AG04450 (cell line): ENCODE measurements around the gene PRRG1. TPM values are rescaled to one million over a fixed set of nuclear protein-coding genes. Genes with fewer than 3 reads are reported as not detected.
"Not testable (repeated sequence)": the region's sequence is repeated elsewhere in the genome, so short reads cannot be mapped to it uniquely, and the experiment has no call there.

Experiments
- CTCF ChIA-PET: fragments of 300-600, 350-600 bp; formaldehyde crosslinking; extraction: SDS; loops from one replicate; lab custom pipeline; 2022; ENCODE audit warnings: antibody characterized with exemption, inconsistent platforms; lab: Charles Lee
- POLR2A ChIA-PET: fragments of 350-600 bp; formaldehyde crosslinking; extraction: SDS; loops from one replicate; lab custom pipeline; 2021; ENCODE audit warnings: antibody characterized with exemption, inconsistent platforms; lab: Yijun Ruan, JAX
- DNase-seq: peaks from one replicate; pipeline ENCODE4 v3.0.0-alpha.2; 2011; ENCODE audit warnings: low read depth, low spot score
- H3K27ac ChIP-seq: one replicate; pipeline ENCODE4 v1.5.1; 2012; ENCODE audit warnings: low read depth, low read length, control low read depth
- H3K27me3 ChIP-seq: one replicate; pipeline ENCODE4 v1.6.0; 2012; ENCODE audit warnings: low read length; ENCODE audit not compliant: control insufficient read depth, insufficient read depth
- H3K4me3 ChIP-seq: 2 replicates; pipeline ENCODE4 v1.5.1; 2011; ENCODE audit warnings: mild to moderate bottlenecking, low read depth, low read length, control low read depth
- H3K9me3 ChIP-seq: 2 replicates; pipeline ENCODE4 v1.5.1; 2012; ENCODE audit warnings: low read length; ENCODE audit not compliant: control insufficient read depth, insufficient read depth
- polyA plus RNA-seq: library from polyadenylated mRNA; depleted of rRNA; stranded (reverse); fragments of >200 nt; gene quantifications from 2 replicates; pipeline ENCODE4 v1.2.3, GENCODE V29; 2011
- TF ChIP-seq, protein P1 (sequence below): IDR thresholded peaks from 2 replicates; pipeline ENCODE4 v1.5.1; 2011; ENCODE audit warnings: low read depth, low read length, control low read depth, inconsistent platforms

The PRRG1 gene
- polyA plus RNA-seq, 1 experiment: 39.3 TPM

DNA sequence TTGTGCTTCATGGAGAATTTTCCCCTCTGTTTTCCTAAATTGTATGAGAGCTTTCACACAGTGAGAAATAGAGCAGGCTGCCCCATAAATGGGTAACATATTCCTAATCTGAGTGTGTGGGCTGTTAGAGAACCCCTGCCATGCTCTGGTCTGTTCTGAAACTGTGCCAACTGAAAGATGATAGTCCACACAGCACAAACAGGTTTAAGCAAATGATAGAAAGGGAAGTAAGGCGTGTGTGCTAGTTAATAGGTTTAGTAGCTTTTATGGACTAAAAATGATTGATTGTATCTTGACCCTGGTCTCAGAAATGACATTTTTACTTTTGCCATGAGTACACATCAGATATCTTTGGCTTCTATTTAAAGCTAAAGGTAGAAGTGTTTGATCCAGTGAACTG is 106.2 kb downstream of the PRRG1 start:
- POLR2A ChIA-PET: no interaction called here
- no peak overlapping the region for H3K4me3 ChIP-seq

DNA sequence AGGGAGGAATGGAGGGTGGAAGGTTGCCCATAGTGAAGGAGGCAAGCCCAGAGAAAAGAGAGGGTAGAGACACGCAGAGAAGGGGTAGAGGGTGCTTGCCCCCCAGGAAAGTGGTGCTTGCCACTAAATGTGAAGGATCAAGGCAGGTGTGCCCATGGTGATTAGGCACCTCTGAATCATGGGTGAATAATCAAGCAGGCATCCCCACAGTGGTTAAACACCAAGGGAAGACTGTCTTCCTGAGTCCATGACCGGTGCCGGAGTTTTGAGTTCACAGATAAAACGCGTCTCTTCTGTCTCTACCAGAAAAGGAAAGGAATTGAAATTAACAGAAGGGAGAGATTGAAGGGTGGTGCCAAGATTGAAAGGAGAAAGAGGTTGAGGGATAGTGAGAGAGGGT is 111.1 kb downstream of the PRRG1 start:
- H3K27me3 ChIP-seq, DNase-seq, POLR2A ChIA-PET: not testable (repeated sequence)

More for the DNA sequence above, 106.2 kb downstream of the PRRG1 start:
- Histone ChIP-seq H3K9me3 (no peaks in the 10 kb centered on the region), H3K27me3 (no peaks in the 10 kb centered on the region), H3K27ac (no peak overlapping the region)
- CTCF ChIA-PET: interaction anchor here (0.6 kb wide), 1 partner anchor 290 kb away, joined by 4 read pairs; no protein-coding TSS in a partner anchor
- TF ChIP-seq, protein P1, sequence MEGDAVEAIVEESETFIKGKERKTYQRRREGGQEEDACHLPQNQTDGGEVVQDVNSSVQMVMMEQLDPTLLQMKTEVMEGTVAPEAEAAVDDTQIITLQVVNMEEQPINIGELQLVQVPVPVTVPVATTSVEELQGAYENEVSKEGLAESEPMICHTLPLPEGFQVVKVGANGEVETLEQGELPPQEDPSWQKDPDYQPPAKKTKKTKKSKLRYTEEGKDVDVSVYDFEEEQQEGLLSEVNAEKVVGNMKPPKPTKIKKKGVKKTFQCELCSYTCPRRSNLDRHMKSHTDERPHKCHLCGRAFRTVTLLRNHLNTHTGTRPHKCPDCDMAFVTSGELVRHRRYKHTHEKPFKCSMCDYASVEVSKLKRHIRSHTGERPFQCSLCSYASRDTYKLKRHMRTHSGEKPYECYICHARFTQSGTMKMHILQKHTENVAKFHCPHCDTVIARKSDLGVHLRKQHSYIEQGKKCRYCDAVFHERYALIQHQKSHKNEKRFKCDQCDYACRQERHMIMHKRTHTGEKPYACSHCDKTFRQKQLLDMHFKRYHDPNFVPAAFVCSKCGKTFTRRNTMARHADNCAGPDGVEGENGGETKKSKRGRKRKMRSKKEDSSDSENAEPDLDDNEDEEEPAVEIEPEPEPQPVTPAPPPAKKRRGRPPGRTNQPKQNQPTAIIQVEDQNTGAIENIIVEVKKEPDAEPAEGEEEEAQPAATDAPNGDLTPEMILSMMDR: no peak
- no peak for DNase-seq

DNA sequence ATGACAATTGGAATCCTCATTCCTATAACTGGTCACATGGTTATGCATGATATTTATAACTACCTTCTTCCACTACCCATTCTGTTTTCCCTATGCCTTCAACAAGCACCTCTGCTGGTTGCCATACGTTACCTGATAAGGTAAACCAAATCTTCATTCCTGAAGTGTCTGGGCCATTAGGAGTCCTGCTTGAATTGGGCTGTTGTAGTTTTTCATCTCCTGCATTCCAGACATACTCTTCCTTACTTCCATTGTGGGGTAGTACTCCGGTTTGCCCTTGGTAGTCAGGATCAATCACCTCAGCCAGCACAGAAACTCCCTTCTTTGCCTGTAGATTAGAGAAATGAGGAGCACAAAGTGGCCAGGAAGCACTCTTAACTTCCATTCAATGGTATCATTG is 113.2 kb downstream of the PRRG1 start:
- no peak overlapping the region for H3K27ac ChIP-seq
- TF ChIP-seq, protein P1: no peak
- H3K27me3 ChIP-seq: no peaks in the 10 kb centered on the region
- H3K4me3 ChIP-seq: no peak overlapping the region
- ChIA-PET POLR2A (no interaction called here), CTCF (no interaction called here)
- no peak for DNase-seq
- no peaks in the 10 kb centered on the region for H3K9me3 ChIP-seq

More for the DNA sequence above, 111.1 kb downstream of the PRRG1 start:
- H3K27ac ChIP-seq, H3K4me3 ChIP-seq, H3K9me3 ChIP-seq, CTCF ChIA-PET: not testable (repeated sequence)

DNA sequence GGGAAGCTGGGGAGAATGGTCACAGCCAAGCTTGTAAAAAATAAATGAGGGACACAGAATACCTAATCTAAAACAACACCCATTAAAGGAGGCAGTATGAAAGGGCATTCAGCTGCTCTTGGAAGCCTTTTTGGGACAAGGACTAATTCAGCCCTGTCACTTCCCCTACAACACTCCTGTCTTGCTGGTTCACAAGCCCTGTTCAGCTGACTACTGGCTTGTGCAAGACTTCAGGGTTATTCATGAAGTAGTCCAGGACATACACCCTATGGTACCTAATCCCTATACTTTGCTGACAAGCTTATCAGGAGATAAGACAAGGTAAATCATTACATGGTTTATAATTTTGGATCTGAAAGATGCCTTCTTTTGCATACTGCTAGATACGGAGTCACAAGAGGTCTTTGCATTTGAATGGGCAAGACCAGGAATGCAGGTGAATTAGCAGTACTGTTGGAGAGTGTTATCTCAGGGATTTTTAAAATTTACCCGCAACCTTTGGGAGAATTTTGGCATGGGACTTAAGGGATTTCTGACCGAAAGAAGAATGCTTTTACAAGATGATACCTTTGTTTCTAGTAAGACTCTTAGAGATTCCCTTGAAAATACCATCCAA is 119.1 kb downstream of the PRRG1 start:
- H3K27me3 ChIP-seq: no peaks in the 10 kb centered on the region
- no peak overlapping the region for H3K4me3 ChIP-seq
- H3K9me3 ChIP-seq: no peaks in the 10 kb centered on the region
- TF ChIP-seq, protein P1: no peak
- no peak for DNase-seq
- no peak overlapping the region for H3K27ac ChIP-seq
- POLR2A ChIA-PET: no interaction called here
- CTCF ChIA-PET: no interaction called here

DNA sequence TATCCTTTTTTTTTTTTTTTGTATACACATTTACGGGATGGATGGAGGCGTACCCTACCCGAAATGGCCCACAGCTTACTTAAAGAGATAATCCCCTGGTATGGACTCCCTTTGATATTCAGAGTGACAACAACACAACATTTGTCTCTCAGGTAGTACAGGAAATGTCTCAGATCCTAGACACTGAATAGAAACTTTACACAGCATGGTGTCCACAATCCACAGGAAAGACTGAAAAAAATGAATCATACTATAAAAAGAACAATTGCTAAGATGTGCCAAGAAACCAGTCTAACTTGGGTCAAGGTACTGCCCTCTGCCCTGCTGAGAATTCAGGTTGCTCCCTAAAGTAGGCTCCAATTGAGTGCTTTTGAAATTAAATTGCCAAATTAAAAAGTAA is 121.5 kb downstream of the PRRG1 start:
- Histone ChIP-seq H3K27me3 (no peaks in the 10 kb centered on the region), H3K9me3 (no peaks in the 10 kb centered on the region), H3K27ac (no peak overlapping the region), H3K4me3 (no peak overlapping the region)
- POLR2A ChIA-PET: no interaction called here
- TF ChIP-seq, protein P1: no peak
- DNase-seq: no peak
- CTCF ChIA-PET: no interaction called here
